Measurements from ENCODE around the gene GIN1. TPM values are rescaled to one million over a fixed set of nuclear protein-coding genes. Genes with fewer than 3 reads are reported as not detected.

The GIN1 gene
- total RNA-seq, 4 donors from 2014 or later, result 8.6 to 14.9 (median 11.6) TPM

DNA sequence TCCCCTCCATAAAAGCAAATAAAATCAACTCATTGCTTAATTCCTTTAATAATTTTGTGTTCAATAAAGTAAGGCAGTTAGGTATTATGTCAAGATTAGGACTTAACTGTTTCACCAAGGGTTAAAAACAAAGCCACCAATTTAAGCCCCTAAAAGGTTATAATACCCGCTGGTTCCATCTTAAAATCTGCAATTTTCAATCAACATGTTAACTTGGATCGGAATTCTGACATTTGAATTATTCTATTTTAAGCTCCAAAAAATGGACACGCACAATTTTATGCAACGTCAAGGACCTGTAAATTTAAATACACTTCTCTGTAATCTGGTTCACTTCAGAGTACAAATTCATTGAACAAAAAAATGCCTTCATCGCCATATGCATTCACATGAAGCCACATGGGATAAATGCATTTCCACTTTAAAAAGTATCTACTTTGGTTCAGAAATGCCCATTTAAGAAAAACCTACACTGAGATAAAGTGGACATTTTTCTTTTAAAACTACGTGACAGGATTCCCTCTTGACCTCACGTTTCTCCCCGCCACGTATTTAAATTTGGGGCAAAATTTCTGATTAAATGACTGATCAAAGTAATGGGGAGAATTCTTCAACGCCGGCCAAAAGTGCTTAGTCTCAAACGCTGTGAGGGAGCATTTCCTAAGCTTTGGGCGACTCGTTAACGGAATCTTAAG, 721 bp downstream of the GIN1 start:
- Histone ChIP-seq H3K4me3 (replicated peaks in 1 of 3) (peak overlapping the region in 2 of 3 donors; percentile 33 to 77), H3K27ac (peak overlapping the region; percentile 92 to 93 (median 93)), H3K9me3 (no peaks in the 10 kb centered on the region), H3K4me1 (peaks cover 10 to 21% of the 10 kb centered on the region in 2 donors), H3K27me3 (no peaks in the 10 kb centered on the region), H3K36me3 (no peaks in the 10 kb centered on the region)
- WGBS, 2 donors, result 1 to 2% methylated on average over 15 of the region's 15 CpGs
- intact Hi-C loops (cut with DNase I), result no loop called here
- no peak for DNase-seq
- TF ChIP-seq, protein P1, sequence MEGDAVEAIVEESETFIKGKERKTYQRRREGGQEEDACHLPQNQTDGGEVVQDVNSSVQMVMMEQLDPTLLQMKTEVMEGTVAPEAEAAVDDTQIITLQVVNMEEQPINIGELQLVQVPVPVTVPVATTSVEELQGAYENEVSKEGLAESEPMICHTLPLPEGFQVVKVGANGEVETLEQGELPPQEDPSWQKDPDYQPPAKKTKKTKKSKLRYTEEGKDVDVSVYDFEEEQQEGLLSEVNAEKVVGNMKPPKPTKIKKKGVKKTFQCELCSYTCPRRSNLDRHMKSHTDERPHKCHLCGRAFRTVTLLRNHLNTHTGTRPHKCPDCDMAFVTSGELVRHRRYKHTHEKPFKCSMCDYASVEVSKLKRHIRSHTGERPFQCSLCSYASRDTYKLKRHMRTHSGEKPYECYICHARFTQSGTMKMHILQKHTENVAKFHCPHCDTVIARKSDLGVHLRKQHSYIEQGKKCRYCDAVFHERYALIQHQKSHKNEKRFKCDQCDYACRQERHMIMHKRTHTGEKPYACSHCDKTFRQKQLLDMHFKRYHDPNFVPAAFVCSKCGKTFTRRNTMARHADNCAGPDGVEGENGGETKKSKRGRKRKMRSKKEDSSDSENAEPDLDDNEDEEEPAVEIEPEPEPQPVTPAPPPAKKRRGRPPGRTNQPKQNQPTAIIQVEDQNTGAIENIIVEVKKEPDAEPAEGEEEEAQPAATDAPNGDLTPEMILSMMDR (IDR thresholded peaks at IDR 0.05), result no peak
- TF ChIP-seq POLR2A (IDR thresholded peaks at IDR 0.05), result no peak

DNA sequence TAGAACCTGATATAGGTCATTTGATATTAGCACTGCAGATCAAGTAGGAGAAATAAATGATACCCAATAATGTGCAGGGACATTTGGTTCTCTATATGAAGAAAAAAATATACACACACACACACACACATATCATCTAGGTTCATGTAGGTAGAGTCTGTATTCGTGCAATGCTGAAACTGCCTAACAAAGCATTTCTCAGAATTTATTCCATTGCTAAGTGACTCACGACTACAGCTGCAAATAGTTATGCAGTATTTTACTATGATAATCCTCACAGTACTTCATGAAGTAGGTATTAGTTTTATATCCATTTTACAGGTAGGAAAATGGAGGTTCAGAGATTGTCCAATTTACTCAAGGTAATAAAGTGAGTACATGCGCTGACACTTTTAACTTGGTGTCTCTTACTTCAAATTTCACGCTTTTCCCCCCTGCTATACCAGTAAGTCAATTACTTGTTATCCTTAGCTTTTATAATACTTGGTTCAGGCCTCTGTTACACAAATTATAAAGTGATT, 2.4 kb downstream of the GIN1 start:
- Histone ChIP-seq H3K36me3 (no peaks in the 10 kb centered on the region), H3K9me3 (no peaks in the 10 kb centered on the region), H3K27me3 (no peaks in the 10 kb centered on the region), H3K27ac (no peak overlapping the region), H3K4me3 (replicated peaks in 1 of 3) (no peak overlapping the region), H3K4me1 (peaks cover 10 to 21% of the 10 kb centered on the region in 2 donors)
- DNase-seq, result no peak
- intact Hi-C loops (cut with DNase I), result no loop called here
- no peak for TF ChIP-seq POLR2A (IDR thresholded peaks at IDR 0.05)
- TF ChIP-seq, protein P1 (IDR thresholded peaks at IDR 0.05), result no peak
- 85% methylated on average over 4 of the region's 4 CpGs for WGBS, 2 donors

DNA sequence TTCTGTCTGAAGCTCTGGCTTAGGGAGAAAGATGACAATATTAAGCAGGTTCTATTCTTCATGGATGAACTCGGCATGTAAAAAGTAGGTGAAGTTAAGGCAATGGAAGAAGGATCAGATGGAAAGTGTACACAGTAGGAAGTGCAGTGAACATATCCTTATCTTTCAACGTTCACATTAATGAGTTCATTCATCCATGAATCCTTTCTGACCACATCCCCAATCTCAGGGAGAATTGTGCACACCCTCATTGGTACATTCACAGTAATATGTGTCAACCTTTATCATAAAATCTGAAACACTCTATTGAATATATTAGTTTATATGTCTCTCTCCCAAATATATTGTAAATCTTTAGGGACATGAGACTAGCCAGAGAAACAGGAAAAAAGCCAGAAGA, 5.5 kb downstream of the GIN1 start:
- no peaks in the 10 kb centered on the region for H3K36me3 ChIP-seq
- H3K27me3 ChIP-seq, result no peaks in the 10 kb centered on the region
- H3K27ac ChIP-seq, result no peak overlapping the region
- 74 to 75% methylated on average over 2 of the region's 2 CpGs for WGBS, 2 donors
- DNase-seq, result no peak
- no peaks in the 10 kb centered on the region for H3K9me3 ChIP-seq
- no peak overlapping the region for H3K4me3 ChIP-seq (replicated peaks in 1 of 3)
- peaks cover 0 to 7% of the 10 kb centered on the region in 2 donors for H3K4me1 ChIP-seq
- intact Hi-C loops (cut with DNase I), result no loop called here
- TF ChIP-seq, protein P1 (IDR thresholded peaks at IDR 0.05), result no peak
- no peak for TF ChIP-seq POLR2A (IDR thresholded peaks at IDR 0.05)

DNA sequence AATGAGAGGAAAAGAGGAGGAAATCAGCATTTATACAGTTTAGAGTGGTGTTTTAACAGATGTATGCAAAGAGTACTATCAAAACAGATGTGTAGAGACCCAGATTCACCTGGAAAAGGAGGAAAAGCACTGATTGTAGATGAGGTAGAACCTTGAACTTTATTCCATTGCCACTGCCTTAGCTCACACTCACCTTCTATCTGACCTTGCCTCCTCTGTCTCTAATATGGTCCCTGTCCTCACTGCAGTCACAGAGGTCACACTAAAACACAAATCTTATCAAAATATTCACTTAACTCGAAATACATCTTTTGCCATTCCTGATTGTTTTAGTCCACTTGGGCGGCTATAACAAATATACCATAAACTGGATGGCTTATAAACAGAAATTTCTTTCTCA, 7.0 kb downstream of the GIN1 start:
- intact Hi-C loops (cut with DNase I), result no loop called here
- H3K9me3 ChIP-seq, result no peaks in the 10 kb centered on the region
- no peak for DNase-seq
- TF ChIP-seq, protein P1 (IDR thresholded peaks at IDR 0.05), result no peak
- no peak for TF ChIP-seq POLR2A (IDR thresholded peaks at IDR 0.05)
- 96 to 97% methylated on average over 2 of the region's 2 CpGs for WGBS, 2 donors
- H3K4me1 ChIP-seq, result no peaks in the 10 kb centered on the region
- H3K27ac ChIP-seq, result no peak overlapping the region
- H3K27me3 ChIP-seq, result no peaks in the 10 kb centered on the region
- H3K4me3 ChIP-seq (replicated peaks in 1 of 3), result no peak overlapping the region
- peaks cover 0 to 3% of the 10 kb centered on the region in 2 donors for H3K36me3 ChIP-seq

DNA sequence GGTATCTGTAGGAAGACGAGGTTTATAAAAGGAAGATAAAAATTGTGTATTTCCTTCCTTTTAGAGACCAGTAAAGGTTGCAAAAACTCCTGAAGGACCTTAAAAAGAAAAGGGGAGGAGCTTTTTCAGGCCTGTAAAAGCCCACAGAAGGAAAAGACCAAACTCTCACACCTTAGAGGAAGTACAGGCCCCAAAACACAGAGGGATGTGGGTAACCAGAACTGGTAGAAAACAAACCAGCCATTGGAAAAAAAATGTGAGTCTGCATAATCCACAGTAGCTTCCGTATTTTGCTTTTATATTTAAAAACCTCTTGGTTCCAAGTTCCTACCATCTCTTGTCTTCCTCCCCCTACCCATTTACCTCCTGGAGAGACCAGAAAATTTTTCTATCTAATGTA, 8.5 kb downstream of the GIN1 start:
- H3K4me1 ChIP-seq, result no peaks in the 10 kb centered on the region
- 81 to 92% methylated on average over 2 of the region's 2 CpGs for WGBS, 2 donors
- H3K9me3 ChIP-seq, result no peaks in the 10 kb centered on the region
- H3K36me3 ChIP-seq, result peaks cover 0 to 3% of the 10 kb centered on the region in 2 donors
- intact Hi-C loops (cut with DNase I), result no loop called here
- no peak overlapping the region for H3K27ac ChIP-seq
- no peak overlapping the region for H3K4me3 ChIP-seq (replicated peaks in 1 of 3)
- TF ChIP-seq, protein P1 (IDR thresholded peaks at IDR 0.05), result no peak
- no peak for TF ChIP-seq POLR2A (IDR thresholded peaks at IDR 0.05)
- DNase-seq, result no peak
- no peaks in the 10 kb centered on the region for H3K27me3 ChIP-seq

All from thyroid gland (tissue), 4 donors.